Activated CD4-positive, alpha-beta T cell treated with anti-CD3 and anti-CD28 coated beads, Interleukin-2, amount 10 ng/mL, durations not matched to agents 7 days and 5 days (primary cell): ENCODE measurements around the gene RTP2. TPM values are rescaled to one million over a fixed set of nuclear protein-coding genes. Genes with fewer than 3 reads are reported as not detected.

Source experiments
- CTCF ChIA-PET: fragments of 350-600 bp; sonication (Branson Sonifier 250); formaldehyde crosslinking; loops from one replicate; lab custom pipeline; 2021; ENCODE audit warnings: antibody characterized with exemption; lab: Charles Lee
- POLR2A ChIA-PET: fragments of 350-600 bp; sonication (Branson Sonifier 250); formaldehyde crosslinking; loops from one replicate; lab custom pipeline; 2021; ENCODE audit warnings: antibody characterized with exemption; lab: Charles Lee
- DNase-seq: peaks from one replicate; pipeline ENCODE4 v3.0.0-alpha.2; 2020
- H3K27ac Mint-ChIP-seq: one replicate; pipeline ENCODE4 v1.8.0; 2021; ENCODE audit warnings: mild to moderate bottlenecking, moderate library complexity, mixed read lengths
- H3K27me3 Mint-ChIP-seq: one replicate; pipeline ENCODE4 v1.8.0; 2021; ENCODE audit warnings: mixed read lengths
- H3K36me3 Mint-ChIP-seq: one replicate; pipeline ENCODE4 v1.8.0; 2021; ENCODE audit warnings: low read depth, mixed read lengths
- H3K4me1 Mint-ChIP-seq: one replicate; pipeline ENCODE4 v1.8.0; 2021; ENCODE audit warnings: mixed read lengths
- H3K4me3 Mint-ChIP-seq: one replicate; pipeline ENCODE4 v1.8.0; 2021; ENCODE audit warnings: mild to moderate bottlenecking, moderate library complexity, mixed read lengths
- H3K9me3 Mint-ChIP-seq: one replicate; pipeline ENCODE4 v1.8.0; 2021; ENCODE audit warnings: mixed read lengths
- total RNA-seq, 2 experiments: library from RNA; stranded (reverse); gene quantifications; one replicate each; pipeline ENCODE4 v1.2.3, GENCODE V29; 2021

The RTP2 gene
- total RNA-seq, 2 experiments from 2014 or later = not detected

- Mint-ChIP-seq H3K27me3 (no peaks in the 10 kb centered on the region), H3K4me1 (peaks cover 47% of the 10 kb centered on the region), H3K4me3 (peak overlapping the region; percentile 97), H3K36me3 (peaks cover 6% of the 10 kb centered on the region), H3K27ac (peak overlapping the region; percentile 100), H3K9me3 (no peaks in the 10 kb centered on the region)
- ChIA-PET CTCF (interaction anchor here (0.6 to 9.8 kb wide), 26 partner anchors 10 to 1407 kb away, joined by 3 to 182 read pairs (median 5); no protein-coding TSS in a partner anchor), POLR2A (interaction anchor here (0.6 to 1.2 kb wide), 3 partner anchors 9 to 816 kb away, joined by 3 to 4 read pairs (median 4); no protein-coding TSS in a partner anchor)
- peak; percentile 35 for DNase-seq
Observed at GRCh38 chr3:187737368-187738070, 35.2 kb upstream of the RTP2 start.

DNA sequence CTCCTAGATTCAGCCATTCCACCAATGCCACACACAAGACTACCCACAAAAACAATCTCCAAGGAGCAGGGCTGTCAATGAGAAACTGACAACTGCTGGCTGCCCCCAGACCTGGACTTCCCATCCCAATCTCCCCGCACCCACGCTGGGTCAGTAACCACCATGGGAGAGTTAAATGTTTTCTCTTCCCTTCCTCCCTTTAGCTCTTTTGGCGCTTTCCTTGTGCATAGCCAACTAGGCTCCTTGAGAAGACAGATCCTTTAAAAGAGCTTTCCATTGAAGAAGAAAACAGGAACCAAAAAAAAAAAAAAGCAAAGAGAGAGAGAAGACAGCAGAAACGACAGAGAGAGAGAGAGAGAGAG, 34.6 kb upstream of the RTP2 start:
- CTCF ChIA-PET = interaction anchor here (0.6 to 9.8 kb wide), 3 partner anchors 117 to 1216 kb away, joined by 3 to 182 read pairs (median 8); no protein-coding TSS in a partner anchor
- peaks cover 6% of the 10 kb centered on the region for H3K36me3 Mint-ChIP-seq
- H3K4me3 Mint-ChIP-seq = peak overlapping the region; percentile 97
- H3K27ac Mint-ChIP-seq = peak overlapping the region; percentile 66
- H3K4me1 Mint-ChIP-seq = peaks cover 41% of the 10 kb centered on the region
- H3K27me3 Mint-ChIP-seq = no peaks in the 10 kb centered on the region
- POLR2A ChIA-PET = interaction anchor here (0.6 kb wide), 1 partner anchor 9 kb away, joined by 4 read pairs; no protein-coding TSS in a partner anchor
- H3K9me3 Mint-ChIP-seq = no peaks in the 10 kb centered on the region
- DNase-seq = no peak

- peak overlapping the region; percentile 97 for H3K4me3 Mint-ChIP-seq
- ChIA-PET CTCF (interaction anchor here (1.0 to 9.8 kb wide), 4 partner anchors 11 to 1216 kb away, joined by 4 to 182 read pairs (median 6); no protein-coding TSS in a partner anchor), POLR2A (no interaction called here)
- peaks cover 37% of the 10 kb centered on the region for H3K4me1 Mint-ChIP-seq
- H3K9me3 Mint-ChIP-seq = no peaks in the 10 kb centered on the region
- H3K27ac Mint-ChIP-seq = no peak overlapping the region
- DNase-seq = no peak
- peaks cover 8% of the 10 kb centered on the region for H3K36me3 Mint-ChIP-seq
- H3K27me3 Mint-ChIP-seq = no peaks in the 10 kb centered on the region
Observed at GRCh38 chr3:187736418-187736871, 34.1 kb upstream of the RTP2 start.

- ChIA-PET POLR2A (interaction anchor here (0.6 kb wide), 1 partner anchor 589 kb away, joined by 5 read pairs; no protein-coding TSS in a partner anchor), CTCF (interaction anchor here (0.6 to 9.8 kb wide), 6 partner anchors 12 to 1217 kb away, joined by 3 to 182 read pairs (median 4); no protein-coding TSS in a partner anchor)
- Mint-ChIP-seq H3K36me3 (peaks cover 12% of the 10 kb centered on the region), H3K27ac (no peak overlapping the region), H3K9me3 (no peaks in the 10 kb centered on the region), H3K4me1 (peaks cover 31% of the 10 kb centered on the region), H3K4me3 (no peak overlapping the region), H3K27me3 (no peaks in the 10 kb centered on the region)
- DNase-seq = no peak
Observed at GRCh38 chr3:187735837-187736236, 33.5 kb upstream of the RTP2 start.

- CTCF ChIA-PET = interaction anchor here (0.6 to 9.8 kb wide), 6 partner anchors 17 to 1217 kb away, joined by 3 to 182 read pairs (median 3); no protein-coding TSS in a partner anchor
- no peaks in the 10 kb centered on the region for H3K9me3 Mint-ChIP-seq
- POLR2A ChIA-PET = interaction anchor here (0.6 kb wide), 1 partner anchor 589 kb away, joined by 5 read pairs; no protein-coding TSS in a partner anchor
- no peak overlapping the region for H3K27ac Mint-ChIP-seq
- no peak overlapping the region for H3K4me3 Mint-ChIP-seq
- peaks cover 12% of the 10 kb centered on the region for H3K36me3 Mint-ChIP-seq
- DNase-seq = no peak
- no peaks in the 10 kb centered on the region for H3K27me3 Mint-ChIP-seq
- H3K4me1 Mint-ChIP-seq = peaks cover 27% of the 10 kb centered on the region
Observed at GRCh38 chr3:187735383-187735782, 33.0 kb upstream of the RTP2 start.

DNA sequence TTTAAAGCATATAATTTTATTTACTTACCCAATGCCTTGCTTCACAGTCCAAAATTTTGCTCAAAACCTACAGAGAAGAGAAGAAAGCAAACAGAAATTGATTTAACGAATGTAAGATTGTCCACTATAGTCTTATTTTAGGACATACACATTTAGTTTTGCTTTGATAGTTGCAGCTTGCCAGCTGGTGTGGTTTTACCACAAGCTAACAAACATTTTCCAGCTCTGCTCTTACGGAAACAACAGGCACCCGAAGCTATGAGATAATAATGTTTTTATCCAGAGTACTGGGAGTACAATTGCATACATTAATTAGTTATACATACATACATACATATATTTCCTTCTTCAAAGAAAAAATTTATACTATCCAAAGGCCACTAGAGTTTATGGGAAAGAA, 32.5 kb upstream of the RTP2 start:
- ChIA-PET CTCF (interaction anchor here (0.8 to 9.8 kb wide), 4 partner anchors 455 to 1218 kb away, joined by 3 to 182 read pairs (median 3); no protein-coding TSS in a partner anchor), POLR2A (no interaction called here)
- Mint-ChIP-seq H3K27ac (no peak overlapping the region), H3K9me3 (no peaks in the 10 kb centered on the region), H3K4me3 (no peak overlapping the region), H3K27me3 (no peaks in the 10 kb centered on the region), H3K4me1 (peaks cover 23% of the 10 kb centered on the region), H3K36me3 (peaks cover 12% of the 10 kb centered on the region)
- DNase-seq = no peak

DNA sequence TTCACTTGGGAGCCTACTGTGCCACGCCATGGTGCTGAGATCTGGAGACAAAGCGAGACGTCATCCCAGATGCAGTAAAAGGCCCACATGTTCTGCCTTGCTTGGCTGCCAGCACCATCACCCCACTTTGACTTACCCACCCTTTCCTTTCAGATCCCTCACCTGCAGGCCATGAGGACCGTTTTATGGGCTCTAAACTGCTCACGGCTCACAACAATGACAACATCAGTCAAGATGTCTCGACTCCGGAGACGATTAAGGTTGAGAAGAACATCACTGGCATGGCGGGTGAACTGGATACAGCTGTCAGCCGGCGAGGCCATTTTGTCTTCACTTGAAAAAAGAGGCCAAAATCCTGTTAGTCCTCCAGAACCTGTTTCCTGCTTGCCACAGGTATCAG, 31.0 kb upstream of the RTP2 start:
- peaks cover 17% of the 10 kb centered on the region for H3K36me3 Mint-ChIP-seq

GRCh38 chr3:187729598-187729997, 27.2 kb upstream of the RTP2 start:
- no peak overlapping the region for H3K27ac Mint-ChIP-seq
- H3K4me3 Mint-ChIP-seq = no peak overlapping the region
- POLR2A ChIA-PET = no interaction called here
- peaks cover 18% of the 10 kb centered on the region for H3K36me3 Mint-ChIP-seq
- no peaks in the 10 kb centered on the region for H3K4me1 Mint-ChIP-seq
- H3K27me3 Mint-ChIP-seq = no peaks in the 10 kb centered on the region
- CTCF ChIA-PET = interaction anchor here (0.5 to 1.9 kb wide), 3 partner anchors 11 to 1054 kb away, joined by 3 to 13 read pairs (median 3); no protein-coding TSS in a partner anchor
- H3K9me3 Mint-ChIP-seq = no peaks in the 10 kb centered on the region
- DNase-seq = no peak

More for the DNA sequence above, 31.0 kb upstream of the RTP2 start:
- ChIA-PET POLR2A (no interaction called here), CTCF (interaction anchor here (1.7 to 9.8 kb wide), 2 partner anchors 14 to 1219 kb away, joined by 4 to 182 read pairs; no protein-coding TSS in a partner anchor)
- H3K27me3 Mint-ChIP-seq = no peaks in the 10 kb centered on the region
- DNase-seq = no peak
- no peak overlapping the region for H3K4me3 Mint-ChIP-seq
- no peaks in the 10 kb centered on the region for H3K9me3 Mint-ChIP-seq
- no peak overlapping the region for H3K27ac Mint-ChIP-seq
- peaks cover 13% of the 10 kb centered on the region for H3K4me1 Mint-ChIP-seq

DNA sequence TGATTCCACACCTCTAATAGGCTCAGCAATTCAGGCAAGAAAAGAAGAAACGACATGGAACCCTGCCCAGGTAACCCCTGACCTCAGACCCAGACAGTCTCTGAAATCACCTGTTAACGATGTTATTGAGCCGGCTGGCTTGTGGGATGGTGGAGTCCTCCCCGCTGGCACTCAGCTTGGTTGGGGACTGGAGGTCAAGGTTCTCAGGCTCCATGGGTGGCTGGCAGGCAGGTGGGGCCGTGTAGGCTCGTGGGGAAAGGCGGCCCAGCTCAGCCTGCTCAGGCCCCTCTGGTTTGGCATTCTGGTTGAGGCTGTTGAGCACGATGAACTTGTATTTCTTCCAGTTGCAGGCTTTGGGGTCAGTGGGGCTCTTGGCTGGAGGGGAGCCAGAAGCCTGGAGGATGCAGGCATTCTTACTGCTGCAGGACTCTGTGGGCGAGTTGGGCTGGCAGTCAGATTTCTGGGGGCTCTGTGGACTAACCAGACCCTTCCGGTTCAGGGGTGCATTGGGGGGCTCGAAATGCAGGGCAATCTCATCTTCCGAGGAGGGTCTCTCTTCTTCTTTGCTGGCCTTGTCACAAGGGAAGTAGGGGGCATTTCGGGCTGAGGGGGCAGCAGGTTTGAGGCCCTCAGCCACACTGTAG, 26.7 kb upstream of the RTP2 start:
- POLR2A ChIA-PET = no interaction called here
- no peaks in the 10 kb centered on the region for H3K4me1 Mint-ChIP-seq
- no peak overlapping the region for H3K4me3 Mint-ChIP-seq
- no peak overlapping the region for H3K27ac Mint-ChIP-seq
- peaks cover 19% of the 10 kb centered on the region for H3K36me3 Mint-ChIP-seq
- DNase-seq = no peak
- no peaks in the 10 kb centered on the region for H3K9me3 Mint-ChIP-seq
- CTCF ChIA-PET = interaction anchor here (3.7 kb wide), 1 partner anchor 10 kb away, joined by 16 read pairs; no protein-coding TSS in a partner anchor
- H3K27me3 Mint-ChIP-seq = no peaks in the 10 kb centered on the region

- H3K9me3 Mint-ChIP-seq = no peaks in the 10 kb centered on the region
- no peak for DNase-seq
- no peaks in the 10 kb centered on the region for H3K27me3 Mint-ChIP-seq
- no peak overlapping the region for H3K4me3 Mint-ChIP-seq
- POLR2A ChIA-PET = no interaction called here
- H3K36me3 Mint-ChIP-seq = peaks cover 21% of the 10 kb centered on the region
- no peaks in the 10 kb centered on the region for H3K4me1 Mint-ChIP-seq
- CTCF ChIA-PET = interaction anchor here (0.8 to 3.7 kb wide), 2 partner anchors 11 to 13 kb away, joined by 3 to 16 read pairs; no protein-coding TSS in a partner anchor
- no peak overlapping the region for H3K27ac Mint-ChIP-seq
Observed at GRCh38 chr3:187728248-187728647, 25.9 kb upstream of the RTP2 start.

GRCh38 chr3:187726564-187726963, 24.2 kb upstream of the RTP2 start:
- no peak for DNase-seq
- Mint-ChIP-seq H3K4me1 (no peaks in the 10 kb centered on the region), H3K27ac (no peak overlapping the region), H3K27me3 (no peaks in the 10 kb centered on the region), H3K9me3 (no peaks in the 10 kb centered on the region), H3K4me3 (no peak overlapping the region), H3K36me3 (peaks cover 19% of the 10 kb centered on the region)
- CTCF ChIA-PET = interaction anchor here (1.0 to 3.7 kb wide), 2 partner anchors 11 to 13 kb away, joined by 3 to 16 read pairs; no protein-coding TSS in a partner anchor
- POLR2A ChIA-PET = no interaction called here

DNA sequence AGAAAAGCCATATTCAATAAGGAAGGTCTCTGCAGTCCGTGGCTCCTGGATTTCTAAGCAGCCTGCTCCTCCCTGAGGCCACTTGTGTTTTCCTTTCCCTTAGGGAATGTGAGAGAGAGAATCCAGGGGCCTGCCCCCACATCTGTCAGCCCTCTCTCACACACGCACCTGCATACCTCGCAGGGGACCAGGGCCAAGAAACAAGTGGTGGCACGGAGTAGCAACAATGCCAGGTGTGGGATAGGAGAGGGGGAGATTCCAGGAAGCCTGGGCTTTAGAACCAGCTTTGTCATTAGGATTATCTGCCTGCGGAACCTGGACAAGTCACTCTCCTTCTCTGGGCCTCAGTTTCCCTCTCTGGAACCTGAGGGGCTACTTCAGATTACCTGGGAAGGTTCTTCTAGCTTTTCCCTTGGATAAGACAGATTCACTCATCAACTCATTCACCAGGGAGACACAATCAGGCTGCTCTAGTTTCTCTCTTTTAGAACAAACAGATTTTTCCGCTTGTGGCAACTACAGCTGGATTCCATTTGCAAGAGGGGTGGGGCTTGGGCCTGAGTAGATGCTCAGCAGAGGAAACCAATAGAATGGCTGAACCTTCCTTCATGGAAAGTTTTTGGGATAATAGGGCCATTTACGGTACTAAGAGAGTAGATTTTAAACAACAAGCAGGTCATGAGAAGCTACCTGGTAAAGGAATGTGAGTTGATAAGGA, 23.5 kb upstream of the RTP2 start:
- Mint-ChIP-seq H3K27me3 (no peaks in the 10 kb centered on the region), H3K4me3 (no peak overlapping the region), H3K36me3 (peaks cover 14% of the 10 kb centered on the region), H3K27ac (no peak overlapping the region), H3K9me3 (no peaks in the 10 kb centered on the region), H3K4me1 (no peaks in the 10 kb centered on the region)
- ChIA-PET POLR2A (no interaction called here), CTCF (interaction anchor here (1.0 to 3.7 kb wide), 2 partner anchors 10 to 13 kb away, joined by 3 to 16 read pairs; no protein-coding TSS in a partner anchor)
- no peak for DNase-seq
